WTC11 (cell line): ENCODE measurements around the gene IFNGR1. TPM values are rescaled to one million over a fixed set of nuclear protein-coding genes. Genes with fewer than 3 reads are reported as not detected.

Experiments
- ATAC-seq: fragments of 200-7000 bp; cut with Tn5 transposase; 2 replicates; pipeline ENCODE4 v1.10.0; 2021; ENCODE audit warnings: mild to moderate bottlenecking, moderate library complexity
- CTCF ChIA-PET: fragments of 300-600 bp; sonication (Branson Sonifier 250); formaldehyde crosslinking; loops from one replicate; lab custom pipeline; 2021; ENCODE audit warnings: antibody characterized with exemption; lab: Charles Lee
- POLR2A ChIA-PET: fragments of 350-600 bp; sonication (Branson Sonifier 250); formaldehyde crosslinking; loops from one replicate; lab custom pipeline; 2021; ENCODE audit warnings: antibody characterized with exemption; lab: Charles Lee
- DNase-seq: peaks from one replicate; pipeline ENCODE4 v3.0.0; 2021; ENCODE audit warnings: low spot score
- H3K27ac Mint-ChIP-seq: 2 replicates; pipeline ENCODE4 v1.8.0; 2021; ENCODE audit warnings: mixed read lengths
- H3K27me3 Mint-ChIP-seq: 2 replicates; pipeline ENCODE4 v1.8.0; 2021; ENCODE audit warnings: low read depth, mild to moderate bottlenecking, moderate library complexity, mixed read lengths
- H3K36me3 Mint-ChIP-seq: 2 replicates; pipeline ENCODE4 v1.8.0; 2021; ENCODE audit warnings: mixed read lengths
- H3K4me1 Mint-ChIP-seq: 2 replicates; pipeline ENCODE4 v1.8.0; 2022; ENCODE audit warnings: mixed read lengths
- H3K4me3 Mint-ChIP-seq: 2 replicates; pipeline ENCODE4 v1.8.0; 2021; ENCODE audit warnings: mild to moderate bottlenecking, moderate library complexity, mixed read lengths
- H3K9me3 Mint-ChIP-seq: 2 replicates; pipeline ENCODE4 v1.8.0; 2021; ENCODE audit warnings: mixed read lengths
- ATF3 ChIP-seq: sonication (generic); formaldehyde crosslinking; conservative IDR thresholded peaks from 2 replicates; pipeline ENCODE4 v1.8.1; 2022; ENCODE audit warnings: mild to moderate bottlenecking, missing genetic modification reagents
- CBFB ChIP-seq: sonication (generic); formaldehyde crosslinking; IDR thresholded peaks from 2 replicates; pipeline ENCODE4 v1.8.1; 2022; ENCODE audit warnings: mild to moderate bottlenecking, low read depth, missing genetic modification reagents
- FOXP4 ChIP-seq: sonication (generic); formaldehyde crosslinking; IDR thresholded peaks from 2 replicates; pipeline ENCODE4 v1.8.0; 2022; ENCODE audit warnings: mild to moderate bottlenecking, missing genetic modification reagents
- GRHL2 ChIP-seq: fragments of 250-450 bp; sonication (Bioruptor Pico); IDR thresholded peaks from 2 replicates; pipeline ENCODE4 v1.8.0; 2022; ENCODE audit warnings: mild to moderate bottlenecking, moderate library complexity; ENCODE audit not compliant: insufficient replicate concordance, severe bottlenecking
- HMGA2 ChIP-seq: fragments of 250-450 bp; sonication (Bioruptor Pico); IDR thresholded peaks from 2 replicates; pipeline ENCODE4 v1.4.0; 2021; ENCODE audit warnings: mild to moderate bottlenecking, moderate library complexity
- JAZF1 ChIP-seq: fragments of 250-450 bp; sonication (Bioruptor Pico); IDR thresholded peaks from 2 replicates; pipeline ENCODE4 v1.9.0; 2021; ENCODE audit warnings: moderate library complexity, mild to moderate bottlenecking, inconsistent platforms
- KAT7 ChIP-seq: sonication (generic); formaldehyde crosslinking; IDR thresholded peaks from 2 replicates; pipeline ENCODE4 v1.8.1; 2023; ENCODE audit warnings: missing genetic modification reagents, mild to moderate bottlenecking, borderline replicate concordance
- MYBL2 ChIP-seq: sonication (generic); formaldehyde crosslinking; IDR thresholded peaks from 2 replicates; pipeline ENCODE4 v1.8.1; 2023; ENCODE audit warnings: mild to moderate bottlenecking, moderate library complexity, missing genetic modification reagents
- NFE2L1 ChIP-seq: sonication (generic); formaldehyde crosslinking; IDR thresholded peaks from 2 replicates; pipeline ENCODE4 v1.8.1; 2023; ENCODE audit warnings: missing genetic modification reagents
- RORB ChIP-seq: fragments of 250-450 bp; sonication (Bioruptor Pico); IDR thresholded peaks from 2 replicates; pipeline ENCODE4 v1.9.0; 2021; ENCODE audit warnings: mild to moderate bottlenecking
- SMAD4 ChIP-seq: sonication (generic); formaldehyde crosslinking; IDR thresholded peaks from 2 replicates; pipeline ENCODE4 v1.8.0; 2022; ENCODE audit warnings: mild to moderate bottlenecking, missing genetic modification reagents
- TEAD1 ChIP-seq: sonication (generic); formaldehyde crosslinking; IDR thresholded peaks from 2 replicates; pipeline ENCODE4 v1.8.0; 2022; ENCODE audit warnings: mild to moderate bottlenecking, missing genetic modification reagents
- TEAD4 ChIP-seq: sonication (generic); formaldehyde crosslinking; IDR thresholded peaks from 2 replicates; pipeline ENCODE4 v1.8.0; 2022; ENCODE audit warnings: mild to moderate bottlenecking, missing genetic modification reagents
- ZBTB21 ChIP-seq: sonication (generic); formaldehyde crosslinking; IDR thresholded peaks from 2 replicates; pipeline ENCODE4 v1.8.1; 2023; ENCODE audit warnings: mild to moderate bottlenecking, missing genetic modification reagents, borderline replicate concordance
- ZMAT4 ChIP-seq: fragments of 250-450 bp; sonication (Bioruptor Pico); IDR thresholded peaks from 2 replicates; pipeline ENCODE4 v1.9.0; 2021; ENCODE audit warnings: mild to moderate bottlenecking
- ZNF138 ChIP-seq: sonication (generic); formaldehyde crosslinking; conservative IDR thresholded peaks from 2 replicates; pipeline ENCODE4 v1.8.1; 2022; ENCODE audit warnings: mild to moderate bottlenecking, moderate library complexity, missing genetic modification reagents
- ZNF219 ChIP-seq: sonication (generic); formaldehyde crosslinking; IDR thresholded peaks from 2 replicates; pipeline ENCODE4 v1.8.0; 2023; ENCODE audit warnings: missing genetic modification reagents, mild to moderate bottlenecking, borderline replicate concordance
- ZNF263 ChIP-seq: sonication (generic); formaldehyde crosslinking; IDR thresholded peaks from 2 replicates; pipeline ENCODE4 v1.8.1; 2022; ENCODE audit warnings: low read depth, mild to moderate bottlenecking, moderate library complexity, missing genetic modification reagents
- ZNF396 ChIP-seq: fragments of 250-450 bp; sonication (Bioruptor Pico); IDR thresholded peaks from 2 replicates; pipeline ENCODE4 v1.8.0; 2021; ENCODE audit warnings: mild to moderate bottlenecking, moderate library complexity, borderline replicate concordance
- ZNF423 ChIP-seq: fragments of 250-450 bp; sonication (Bioruptor Pico); IDR thresholded peaks from 2 replicates; pipeline ENCODE4 v2.1.2; 2022; ENCODE audit warnings: mild to moderate bottlenecking, moderate library complexity
- total RNA-seq: library from RNA; stranded (reverse); gene quantifications from 3 replicates; pipeline ENCODE4 v1.2.3, GENCODE V29; 2021
- TF ChIP-seq, protein P1 (sequence below): sonication (generic); formaldehyde crosslinking; IDR thresholded peaks from 2 replicates; pipeline ENCODE4 v1.8.0; 2022; ENCODE audit warnings: mild to moderate bottlenecking, missing genetic modification reagents
- TF ChIP-seq, protein P2 (sequence below): sonication (generic); formaldehyde crosslinking; IDR thresholded peaks from 2 replicates; pipeline ENCODE4 v1.8.1; 2022; ENCODE audit warnings: missing genetic modification reagents, borderline replicate concordance
- TF ChIP-seq, protein P3 (sequence below): fragments of 250-450 bp; sonication (Bioruptor Pico); IDR thresholded peaks from 2 replicates; pipeline ENCODE4 v2.1.2; 2022; ENCODE audit warnings: mild to moderate bottlenecking, moderate library complexity
- TF ChIP-seq, protein P4 (sequence below): sonication (generic); formaldehyde crosslinking; IDR thresholded peaks from 2 replicates; pipeline ENCODE4 v1.8.1; 2022; ENCODE audit warnings: mild to moderate bottlenecking, missing genetic modification reagents, moderate library complexity, borderline replicate concordance

Gene IFNGR1
- total RNA-seq, 1 experiment from 2014 or later: 17.6 TPM

- TF ChIP-seq ZMAT4 (CRISPR knock-in tag) (no peak), ZBTB21 (CRISPR knock-in tag) (no peak), NFE2L1 (CRISPR knock-in tag) (no peak), RORB (CRISPR knock-in tag) (no peak), FOXP4 (CRISPR knock-in tag) (no peak), ZNF396 (CRISPR knock-in tag) (no peak), MYBL2 (CRISPR knock-in tag) (no peak), ATF3 (no peak), CBFB (CRISPR knock-in tag) (no peak), SMAD4 (CRISPR knock-in tag) (no peak), TEAD1 (CRISPR knock-in tag) (no peak), ZNF423 (CRISPR knock-in tag) (no peak)
- TF ChIP-seq, protein P1, sequence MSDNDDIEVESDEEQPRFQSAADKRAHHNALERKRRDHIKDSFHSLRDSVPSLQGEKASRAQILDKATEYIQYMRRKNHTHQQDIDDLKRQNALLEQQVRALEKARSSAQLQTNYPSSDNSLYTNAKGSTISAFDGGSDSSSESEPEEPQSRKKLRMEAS (CRISPR knock-in tag): no peak
- TF ChIP-seq, protein P2, sequence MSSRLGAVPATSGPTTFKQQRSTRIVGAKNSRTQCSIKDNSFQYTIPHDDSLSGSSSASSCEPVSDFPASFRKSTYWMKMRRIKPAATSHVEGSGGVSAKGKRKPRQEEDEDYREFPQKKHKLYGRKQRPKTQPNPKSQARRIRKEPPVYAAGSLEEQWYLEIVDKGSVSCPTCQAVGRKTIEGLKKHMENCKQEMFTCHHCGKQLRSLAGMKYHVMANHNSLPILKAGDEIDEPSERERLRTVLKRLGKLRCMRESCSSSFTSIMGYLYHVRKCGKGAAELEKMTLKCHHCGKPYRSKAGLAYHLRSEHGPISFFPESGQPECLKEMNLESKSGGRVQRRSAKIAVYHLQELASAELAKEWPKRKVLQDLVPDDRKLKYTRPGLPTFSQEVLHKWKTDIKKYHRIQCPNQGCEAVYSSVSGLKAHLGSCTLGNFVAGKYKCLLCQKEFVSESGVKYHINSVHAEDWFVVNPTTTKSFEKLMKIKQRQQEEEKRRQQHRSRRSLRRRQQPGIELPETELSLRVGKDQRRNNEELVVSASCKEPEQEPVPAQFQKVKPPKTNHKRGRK (CRISPR knock-in tag): no peak
- TF ChIP-seq, protein P3, sequence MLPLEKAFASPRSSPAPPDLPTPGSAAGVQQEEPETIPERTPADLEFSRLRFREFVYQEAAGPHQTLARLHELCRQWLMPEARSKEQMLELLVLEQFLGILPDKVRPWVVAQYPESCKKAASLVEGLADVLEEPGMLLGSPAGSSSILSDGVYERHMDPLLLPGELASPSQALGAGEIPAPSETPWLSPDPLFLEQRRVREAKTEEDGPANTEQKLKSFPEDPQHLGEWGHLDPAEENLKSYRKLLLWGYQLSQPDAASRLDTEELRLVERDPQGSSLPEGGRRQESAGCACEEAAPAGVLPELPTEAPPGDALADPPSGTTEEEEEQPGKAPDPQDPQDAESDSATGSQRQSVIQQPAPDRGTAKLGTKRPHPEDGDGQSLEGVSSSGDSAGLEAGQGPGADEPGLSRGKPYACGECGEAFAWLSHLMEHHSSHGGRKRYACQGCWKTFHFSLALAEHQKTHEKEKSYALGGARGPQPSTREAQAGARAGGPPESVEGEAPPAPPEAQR (CRISPR knock-in tag): no peak
- ChIA-PET CTCF (no interaction called here), POLR2A (no interaction called here)
- DNase-seq (no peak), ATAC-seq (no peak)
- H3K4me3 Mint-ChIP-seq: no peak within 1 kb of the TSS
- peaks cover 14% of the 10 kb centered on the region for H3K27me3 Mint-ChIP-seq
- peaks cover 28% of the 10 kb centered on the region for H3K4me1 Mint-ChIP-seq
- no peak within 1 kb of the TSS for H3K27ac Mint-ChIP-seq
- H3K36me3 Mint-ChIP-seq: peaks cover 47% of the 10 kb centered on the region
- H3K9me3 Mint-ChIP-seq: peaks cover 73% of the 10 kb centered on the region
Observed at GRCh38 chr6:137173501-137173900, 45.7 kb downstream of the IFNGR1 start, which contains the start of gene IL22RA2. IL22RA2 (minus strand) TSS chr6:137173644; CDS start chr6:137161749, 11,895 bp downstream.

- Mint-ChIP-seq H3K36me3 (peaks cover 45% of the 10 kb centered on the region), H3K9me3 (peaks cover 74% of the 10 kb centered on the region), H3K4me1 (peaks cover 28% of the 10 kb centered on the region), H3K27ac (no peak overlapping the region), H3K27me3 (peaks cover 14% of the 10 kb centered on the region), H3K4me3 (no peak overlapping the region)
- ChIA-PET CTCF (no interaction called here), POLR2A (no interaction called here)
- ATAC-seq: no peak
- no peak for DNase-seq
- TF ChIP-seq GRHL2 (no peak), HMGA2 (no peak), KAT7 (CRISPR knock-in tag) (no peak), ZNF219 (CRISPR knock-in tag) (no peak), TEAD4 (CRISPR knock-in tag) (no peak), ZNF138 (CRISPR knock-in tag) (no peak), FOXP4 (CRISPR knock-in tag) (no peak), JAZF1 (CRISPR knock-in tag) (no peak), ZNF263 (CRISPR knock-in tag) (no peak)
- TF ChIP-seq, protein P4, sequence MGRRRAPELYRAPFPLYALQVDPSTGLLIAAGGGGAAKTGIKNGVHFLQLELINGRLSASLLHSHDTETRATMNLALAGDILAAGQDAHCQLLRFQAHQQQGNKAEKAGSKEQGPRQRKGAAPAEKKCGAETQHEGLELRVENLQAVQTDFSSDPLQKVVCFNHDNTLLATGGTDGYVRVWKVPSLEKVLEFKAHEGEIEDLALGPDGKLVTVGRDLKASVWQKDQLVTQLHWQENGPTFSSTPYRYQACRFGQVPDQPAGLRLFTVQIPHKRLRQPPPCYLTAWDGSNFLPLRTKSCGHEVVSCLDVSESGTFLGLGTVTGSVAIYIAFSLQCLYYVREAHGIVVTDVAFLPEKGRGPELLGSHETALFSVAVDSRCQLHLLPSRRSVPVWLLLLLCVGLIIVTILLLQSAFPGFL (CRISPR knock-in tag): no peak
Observed at GRCh38 chr6:137172734-137173431, 46.3 kb downstream of the IFNGR1 start.
